Measurements from ENCODE around the gene OTOG.

The OTOG gene

GRCh38 chr11:17694494-17695110 is 147.5 kb downstream of the OTOG start:
- H3K4me3 ChIP-seq (ENCODE audit: low read depth, low read length): no peak overlapping the region
- TF ChIP-seq CTCF (IDR thresholded peaks at IDR 0.05; ENCODE audit: borderline replicate concordance, insufficient read depth, low read depth, low read length): no peak

GRCh38 chr11:17695454-17696441 is 148.7 kb downstream of the OTOG start:
- no peak overlapping the region for H3K4me3 ChIP-seq (ENCODE audit: low read depth, low read length)

GRCh38 chr11:17696741-17697140 is 149.7 kb downstream of the OTOG start:
- TF ChIP-seq CTCF (IDR thresholded peaks at IDR 0.05; ENCODE audit: borderline replicate concordance, insufficient read depth, low read depth, low read length): no peak
- H3K4me3 ChIP-seq (ENCODE audit: low read depth, low read length): no peak overlapping the region

More at GRCh38 chr11:17695454-17696441, 148.7 kb downstream of the OTOG start:
- TF ChIP-seq CTCF (IDR thresholded peaks at IDR 0.05; ENCODE audit: borderline replicate concordance, insufficient read depth, low read depth, low read length): no peak

Data from GM12875 (cell line).